ENCODE data around the gene PIK3CA. TPM values are rescaled to one million over a fixed set of nuclear protein-coding genes. Genes with fewer than 3 reads are reported as not detected.

PIK3CA gene
- total and polyA plus RNA-seq, 2 experiments from 2014 or later, result 5.1 to 13.4 TPM

DNA sequence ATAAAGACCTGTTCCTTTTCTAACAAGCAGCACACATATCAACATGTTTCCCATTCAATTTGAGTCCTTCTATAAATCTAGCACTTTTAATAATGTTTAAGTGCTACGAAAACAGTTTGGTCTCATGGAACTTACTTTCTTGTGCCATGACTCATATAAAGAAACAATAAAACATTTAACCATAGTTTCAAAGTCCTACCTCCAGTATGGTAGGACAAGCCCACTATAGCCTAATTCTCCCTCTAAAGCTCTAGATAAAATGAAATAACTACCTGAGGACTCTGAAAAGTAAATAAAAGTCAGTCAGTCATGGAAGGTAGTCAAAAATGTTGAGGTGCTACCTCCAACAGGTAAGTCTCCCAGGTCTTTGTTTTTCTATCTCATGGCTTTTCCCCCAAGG is 12.0 kb upstream of the PIK3CA start:
- Histone ChIP-seq H2AFZ (no peak overlapping the region), H3K79me2 (replicated peaks; ENCODE audit: insufficient read depth) (no peaks in the 10 kb centered on the region), H3K4me3 (no peak overlapping the region), H3K27me3 (ENCODE audit: insufficient read depth) (no peaks in the 10 kb centered on the region), H3K9me2 (ENCODE audit: insufficient read depth) (0 out of 2 replicates have a peak, but pooled peaks cover 4% of the 10 kb centered on the region), H3F3A (replicated peaks; ENCODE audit: low read depth) (no peaks in the 10 kb centered on the region), H4K20me1 (replicated peaks; ENCODE audit: insufficient read depth) (no peaks in the 10 kb centered on the region), H3K27ac (ENCODE audit: low read depth) (no peak overlapping the region), H3K4me2 (no peak overlapping the region), H3K36me3 (ENCODE audit: insufficient read depth) (no peaks in the 10 kb centered on the region), H3K4me1 (ENCODE audit: insufficient read depth) (no peaks in the 10 kb centered on the region)
- Mint-ChIP-seq H3K4me3 (no peak overlapping the region), H3K27ac (no peak overlapping the region), H3K36me3 (ENCODE audit: low read depth) (peaks cover 3% of the 10 kb centered on the region; the same call in 1 of the 3 replicates), H3K4me1 (no peaks in the 10 kb centered on the region), H3K9me3 (peaks cover 16% of the 10 kb centered on the region), H3K27me3 (ENCODE audit: insufficient read depth, low read depth, poor library complexity) (peaks cover 2% of the 10 kb centered on the region)
- ATAC-seq (no peak), DNase-seq (ENCODE audit: low spot score) (no peak)
- no peak for TF ChIP-seq CTCF (conservative IDR thresholded peaks at IDR 0.05; ENCODE audit: low read depth in 2 of 2)
- no peak for TF ChIP-seq EZH2 (IDR thresholded peaks at IDR 0.05; ENCODE audit: low read depth, unreplicated experiment)
- no peak for TF ChIP-seq EZH2phosphoT487 (IDR thresholded peaks at IDR 0.05; ENCODE audit: unreplicated experiment)

DNA sequence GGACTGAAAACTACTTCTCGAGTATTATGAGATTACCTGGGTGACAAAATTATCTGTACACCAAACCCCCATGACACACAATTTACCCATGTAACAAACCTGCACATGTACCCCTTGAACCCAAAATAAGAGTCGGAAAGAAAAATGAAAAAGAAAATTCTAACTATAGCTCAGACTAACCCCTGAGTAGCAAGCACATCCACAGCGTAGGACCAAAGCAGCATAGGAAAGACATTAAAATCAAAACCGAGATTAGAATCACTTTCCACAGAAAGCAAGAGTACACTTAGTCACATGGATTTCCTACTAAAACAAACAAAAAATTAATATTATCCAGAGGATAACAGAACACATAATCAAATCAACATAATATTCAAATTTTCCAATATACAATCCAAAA is 6.3 kb upstream of the PIK3CA start:
- Histone ChIP-seq H3K27ac (ENCODE audit: low read depth) (no peak overlapping the region), H3K36me3 (ENCODE audit: insufficient read depth) (no peaks in the 10 kb centered on the region), H3K4me3 (no peak overlapping the region), H3K27me3 (ENCODE audit: insufficient read depth) (no peaks in the 10 kb centered on the region), H3K4me2 (no peak overlapping the region), H3K4me1 (ENCODE audit: insufficient read depth) (no peaks in the 10 kb centered on the region), H3K9me2 (ENCODE audit: insufficient read depth) (no peaks in the 10 kb centered on the region), H3K79me2 (replicated peaks; ENCODE audit: insufficient read depth) (no peaks in the 10 kb centered on the region), H4K20me1 (replicated peaks; ENCODE audit: insufficient read depth) (no peaks in the 10 kb centered on the region), H2AFZ (no peak overlapping the region), H3F3A (replicated peaks; ENCODE audit: low read depth) (no peaks in the 10 kb centered on the region)
- Mint-ChIP-seq H3K36me3 (ENCODE audit: low read depth) (no peaks in the 10 kb centered on the region), H3K27me3 (ENCODE audit: insufficient read depth, low read depth, poor library complexity) (no peaks in the 10 kb centered on the region), H3K27ac (no peak overlapping the region), H3K9me3 (peaks cover 3% of the 10 kb centered on the region; the same call in 1 of the 3 replicates), H3K4me1 (peaks cover 7% of the 10 kb centered on the region), H3K4me3 (no peak overlapping the region)
- DNase-seq (ENCODE audit: low spot score) (no peak), ATAC-seq (no peak)
- TF ChIP-seq CTCF (conservative IDR thresholded peaks at IDR 0.05; ENCODE audit: low read depth in 2 of 2) (no peak), CREB1 (CRISPR knock-in tag; IDR thresholded peaks at IDR 0.05; ENCODE audit: low read depth) (no peak)

DNA sequence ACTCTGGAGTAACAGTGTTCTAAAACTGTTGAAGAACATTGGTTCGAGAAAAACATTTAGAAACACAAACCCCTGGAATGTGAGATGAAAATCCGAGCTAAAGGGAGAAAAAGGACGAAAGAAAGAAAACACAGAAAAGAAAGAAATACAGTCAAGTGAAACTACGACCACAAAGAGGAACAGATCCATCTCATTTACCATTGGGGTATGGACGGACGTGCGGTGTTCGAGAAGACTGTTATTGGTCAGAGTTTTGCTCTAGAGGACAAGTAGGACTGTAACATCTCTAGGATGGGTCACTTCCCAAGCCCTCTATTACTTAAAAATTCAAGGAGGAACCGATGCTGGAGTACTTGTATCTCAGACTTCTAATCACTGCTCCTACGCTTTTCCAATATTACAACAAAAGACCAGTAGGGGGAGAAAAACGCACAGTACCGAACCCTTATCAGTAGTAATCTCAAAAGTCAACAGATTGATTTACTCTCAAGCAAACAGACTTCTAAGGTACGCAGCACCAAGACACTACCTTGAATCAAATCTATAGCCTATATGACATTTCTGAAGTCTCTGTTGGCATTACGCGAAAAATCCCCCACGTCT is 1.1 kb upstream of the PIK3CA start:
- Mint-ChIP-seq H3K4me3 (no peak overlapping the region), H3K27ac (no peak overlapping the region), H3K36me3 (ENCODE audit: low read depth) (no peaks in the 10 kb centered on the region), H3K9me3 (no peaks in the 10 kb centered on the region), H3K4me1 (peaks cover 28% of the 10 kb centered on the region), H3K27me3 (ENCODE audit: insufficient read depth, low read depth, poor library complexity) (peaks cover 3% of the 10 kb centered on the region)
- peak; percentile 78 for DNase-seq (ENCODE audit: low spot score)
- Histone ChIP-seq H3K4me3 (peak overlapping the region; percentile 93), H3K79me2 (replicated peaks; ENCODE audit: insufficient read depth) (peaks cover 31% of the 10 kb centered on the region), H3K4me2 (peak overlapping the region; percentile 82), H3K4me1 (ENCODE audit: insufficient read depth) (peaks cover 18% of the 10 kb centered on the region), H3K27ac (ENCODE audit: low read depth) (no peak overlapping the region), H3K27me3 (ENCODE audit: insufficient read depth) (no peaks in the 10 kb centered on the region), H3F3A (replicated peaks; ENCODE audit: low read depth) (no peaks in the 10 kb centered on the region), H3K36me3 (ENCODE audit: insufficient read depth) (no peaks in the 10 kb centered on the region), H2AFZ (peak overlapping the region; percentile 64), H4K20me1 (replicated peaks; ENCODE audit: insufficient read depth) (no peaks in the 10 kb centered on the region; the same call in 1 of the 2 replicates), H3K9me2 (ENCODE audit: insufficient read depth) (no peaks in the 10 kb centered on the region)
- peak; percentile 41 for ATAC-seq
- no peak for TF ChIP-seq ZNF462 (CRISPR knock-in tag; IDR thresholded peaks at IDR 0.05)
